ENCODE results near the gene PSME2. TPM values are rescaled to one million over a fixed set of nuclear protein-coding genes. Genes with fewer than 3 reads are reported as not detected.
A peak's percentile ranks its signal among the peaks of the same experiment; 100 is the strongest.

PSME2 gene
- polyA plus RNA-seq, 1 donor (not counting 4 experiments of a cell fraction or from before 2014, with no cell fraction given), result 158 TPM

DNA sequence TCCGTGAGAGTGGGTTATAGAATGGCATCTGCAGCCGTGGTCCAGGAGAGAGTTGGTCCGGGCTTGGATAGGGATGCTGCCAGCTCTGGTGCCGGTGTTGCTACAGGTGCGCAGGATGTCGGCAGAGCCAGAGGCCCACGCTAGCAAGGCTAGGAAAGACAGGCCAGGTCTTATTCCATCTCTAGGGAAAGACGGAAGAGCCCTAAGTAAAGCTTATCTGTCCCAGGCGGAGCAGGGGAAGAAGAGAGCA lies 10.9 kb downstream of the PSME2 start:
- TF ChIP-seq CTCF (optimal IDR thresholded peaks at IDR 0.05 in 1 of 3, IDR thresholded peaks at IDR 0.05 in 1 of 3, conservative IDR thresholded peaks at IDR 0.05 in 1 of 3; ENCODE audit: extremely low read depth in 1 of 3, insufficient read depth in 2 of 3, low read length in 3 of 3) (no peak), EZH2 (IDR thresholded peaks at IDR 0.05; ENCODE audit: low read length) (no peak)
- Histone ChIP-seq H3K36me3 (ENCODE audit: control insufficient read depth in 2 of 2, extremely low read depth in 1 of 2, insufficient read depth in 2 of 2, low read length in 2 of 2) (peaks cover 12 to 21% of the 10 kb centered on the region in 2 experiments), H3K9me1 (ENCODE audit: control insufficient read depth, extremely low read depth, insufficient read depth, low read length) (peaks cover 2% of the 10 kb centered on the region), H3K4me1 (ENCODE audit: control insufficient read depth, extremely low read depth, insufficient read depth, low read length) (peaks cover 28% of the 10 kb centered on the region), H3K9me3 (ENCODE audit: control insufficient read depth, low read depth, low read length) (no peaks in the 10 kb centered on the region), H3K9ac (ENCODE audit: control insufficient read depth, extremely low read depth, insufficient read depth, low read length) (peak overlapping the region; percentile 25), H3K27me3 (ENCODE audit: control insufficient read depth, extremely low read depth, insufficient read depth, low read length) (no peaks in the 10 kb centered on the region), H3K27ac (ENCODE audit: control insufficient read depth, insufficient read depth, low read length) (no peak overlapping the region), H2AFZ (ENCODE audit: control insufficient read depth, low read length) (peak overlapping the region; percentile 38), H4K20me1 (ENCODE audit: control insufficient read depth, extremely low read depth, insufficient read depth, low read length) (no peaks in the 10 kb centered on the region), H3K4me2 (ENCODE audit: control insufficient read depth, extremely low read depth, insufficient read depth, low read depth, low read length) (peak overlapping the region; percentile 68), H3K4me3 (ENCODE audit: control insufficient read depth in 2 of 3, extremely low read depth in 1 of 3, insufficient read depth in 2 of 3, low read depth in 1 of 3, low read length in 3 of 3) (peak overlapping the region; percentile 49 to 88 (median 85)), H3K79me2 (ENCODE audit: control insufficient read depth, insufficient read depth, low read length) (peaks cover 25% of the 10 kb centered on the region)
- no peak for FAIRE-seq
- dilution Hi-C loops (cut with MboI; ENCODE audit: extremely low pct_ligation_motif_present, low sequenced_read_pairs), result no loop called here
- DNase-seq (ENCODE audit: low read depth, low spot score), result no peak

GRCh38 chr14:24133735-24134134 lies 12.7 kb downstream of the PSME2 start:
- no peak overlapping the region for H3K4me3 ChIP-seq (ENCODE audit: control insufficient read depth in 2 of 3, extremely low read depth in 1 of 3, insufficient read depth in 2 of 3, low read depth in 1 of 3, low read length in 3 of 3)
- no peaks in the 10 kb centered on the region for H3K9me1 ChIP-seq (ENCODE audit: control insufficient read depth, extremely low read depth, insufficient read depth, low read length)
- DNase-seq (ENCODE audit: low read depth, low spot score) (no peak), FAIRE-seq (no peak)
- H4K20me1 ChIP-seq (ENCODE audit: control insufficient read depth, extremely low read depth, insufficient read depth, low read length), result no peaks in the 10 kb centered on the region
- H3K9ac ChIP-seq (ENCODE audit: control insufficient read depth, extremely low read depth, insufficient read depth, low read length), result no peak overlapping the region
- no peak overlapping the region for H2AFZ ChIP-seq (ENCODE audit: control insufficient read depth, low read length)
- H3K4me1 ChIP-seq (ENCODE audit: control insufficient read depth, extremely low read depth, insufficient read depth, low read length), result peaks cover 22% of the 10 kb centered on the region
- TF ChIP-seq CTCF (optimal IDR thresholded peaks at IDR 0.05 in 1 of 3, IDR thresholded peaks at IDR 0.05 in 1 of 3, conservative IDR thresholded peaks at IDR 0.05 in 1 of 3; ENCODE audit: extremely low read depth in 1 of 3, insufficient read depth in 2 of 3, low read length in 3 of 3), result no peak
- TF ChIP-seq EZH2 (IDR thresholded peaks at IDR 0.05; ENCODE audit: low read length), result no peak
- H3K27ac ChIP-seq (ENCODE audit: control insufficient read depth, insufficient read depth, low read length), result no peak overlapping the region
- H3K9me3 ChIP-seq (ENCODE audit: control insufficient read depth, low read depth, low read length), result no peaks in the 10 kb centered on the region
- no peak overlapping the region for H3K4me2 ChIP-seq (ENCODE audit: control insufficient read depth, extremely low read depth, insufficient read depth, low read depth, low read length)
- H3K36me3 ChIP-seq (ENCODE audit: control insufficient read depth in 2 of 2, extremely low read depth in 1 of 2, insufficient read depth in 2 of 2, low read length in 2 of 2), result peaks cover 9 to 14% of the 10 kb centered on the region in 2 experiments
- peaks cover 10% of the 10 kb centered on the region for H3K79me2 ChIP-seq (ENCODE audit: control insufficient read depth, insufficient read depth, low read length)
- no peaks in the 10 kb centered on the region for H3K27me3 ChIP-seq (ENCODE audit: control insufficient read depth, extremely low read depth, insufficient read depth, low read length)
- dilution Hi-C loops (cut with MboI; ENCODE audit: extremely low pct_ligation_motif_present, low sequenced_read_pairs), result no loop called here
